HepG2 (cell line): ENCODE data around the gene C1orf159. TPM values are rescaled to one million over a fixed set of nuclear protein-coding genes. Genes with fewer than 3 reads are reported as not detected.

Experiments used
- HNRNPK ChIP-seq: fragments of 200-400 bp; formaldehyde crosslinking; IDR thresholded peaks from 2 replicates; pipeline ENCODE4 v1.6.1; 2018; ENCODE audit warnings: low read length, low read depth, moderate library complexity, mild to moderate bottlenecking; ENCODE audit not compliant: poor library complexity, severe bottlenecking
- LCORL ChIP-seq, 2 experiments: fragments of 450-650 bp in 1 of 2; sonication (generic) in 1 of 2; formaldehyde crosslinking in 1 of 2; IDR thresholded peaks; 2 replicates each; pipeline versions ENCODE4 v1.5.0 to v1.6.1; 2017 to 2020; ENCODE audit warnings: antibody characterized with exemption in 1 of 2, missing genetic modification reagents in 1 of 2
- MTA1 ChIP-seq: sonication (generic); formaldehyde crosslinking; IDR thresholded peaks from 2 replicates; pipeline ENCODE4 v1.4.0; 2020; ENCODE audit warnings: missing genetic modification reagents, mild to moderate bottlenecking, borderline replicate concordance
- MTERF4 ChIP-seq: sonication (generic); formaldehyde crosslinking; IDR thresholded peaks from 2 replicates; pipeline ENCODE4 v1.8.0; 2023; ENCODE audit warnings: mild to moderate bottlenecking, missing genetic modification reagents
- NFRKB ChIP-seq: fragments of 450-650 bp; IDR thresholded peaks from 2 replicates; pipeline ENCODE4 v1.6.1; 2017
- RNF219 ChIP-seq: sonication (generic); formaldehyde crosslinking; IDR thresholded peaks from 2 replicates; pipeline ENCODE4 v1.5.0; 2020; ENCODE audit warnings: mild to moderate bottlenecking, missing genetic modification reagents
- SMAD1 ChIP-seq: sonication (generic); formaldehyde crosslinking; IDR thresholded peaks from 2 replicates; pipeline ENCODE4 v1.4.0; 2020; ENCODE audit warnings: missing genetic modification reagents, low read depth, mild to moderate bottlenecking, borderline replicate concordance
- SMARCE1 ChIP-seq: fragments of 450-650 bp; IDR thresholded peaks from 2 replicates; pipeline ENCODE4 v1.6.1; 2017; ENCODE audit warnings: borderline replicate concordance
- TBX3 ChIP-seq: fragments of 450-650 bp; IDR thresholded peaks from 2 replicates; pipeline ENCODE4 v1.6.1; 2017; ENCODE audit warnings: antibody characterized with exemption, mild to moderate bottlenecking, inconsistent platforms, borderline replicate concordance
- ZFP41 ChIP-seq: sonication (generic); formaldehyde crosslinking; IDR thresholded peaks from 2 replicates; pipeline ENCODE4 v1.4.0; 2020; ENCODE audit warnings: mild to moderate bottlenecking, missing genetic modification reagents, borderline replicate concordance
- ZNF275 ChIP-seq: sonication (generic); formaldehyde crosslinking; IDR thresholded peaks from 2 replicates; pipeline ENCODE4 v1.8.0; 2022; ENCODE audit warnings: missing genetic modification reagents, mild to moderate bottlenecking, inconsistent platforms, borderline replicate concordance
- ZNF441 ChIP-seq: sonication (generic); formaldehyde crosslinking; IDR thresholded peaks from 2 replicates; pipeline ENCODE4 v1.7.0; 2021; ENCODE audit warnings: missing genetic modification reagents, borderline replicate concordance
- ZNF460 ChIP-seq: sonication (generic); formaldehyde crosslinking; IDR thresholded peaks from 2 replicates; pipeline ENCODE4 v1.5.1; 2020; ENCODE audit warnings: missing genetic modification reagents, mild to moderate bottlenecking, borderline replicate concordance
- ZNF7 ChIP-seq: IDR thresholded peaks from 2 replicates; pipeline ENCODE4 v1.6.1; 2016; ENCODE audit warnings: missing biosample characterization, missing genetic modification reagents
- ZNF777 ChIP-seq: sonication (generic); formaldehyde crosslinking; IDR thresholded peaks from 2 replicates; pipeline ENCODE4 v1.4.0; 2020; ENCODE audit warnings: missing genetic modification reagents
- polyA plus RNA-seq, 8 experiments: library from polyadenylated mRNA; depleted of rRNA in 3 of 8; stranded (reverse) in 7 of 8; unstranded in 1 of 8; fragments of >200 nt; fragmentation: Illumina TruSeq in 4 of 8; extraction: Trizol in 4 of 8; gene quantifications; 2 replicates each; pipeline versions ENCODE4 v1.2.1 to v1.2.3, GENCODE V29; 2011 to 2016; ENCODE audit warnings: low read depth in 4 of 8, missing spikeins in 1 of 8, mixed read lengths in 1 of 8; ENCODE audit not compliant: insufficient read depth in 1 of 8
- total RNA-seq, 5 experiments: library from RNA; depleted of rRNA; stranded (reverse); fragments of >200 nt; fragmentation: Illumina TruSeq; extraction: Trizol; gene quantifications; 2 replicates each; pipeline ENCODE4 v1.2.3, GENCODE V29; 2016; ENCODE audit warnings: low read depth in 1 of 5
- TF ChIP-seq, protein P1 (sequence below): sonication (generic); formaldehyde crosslinking; IDR thresholded peaks from 2 replicates; pipeline ENCODE4 v1.5.1; 2020; ENCODE audit warnings: mild to moderate bottlenecking, missing genetic modification reagents, moderate library complexity
- TF ChIP-seq, protein P2 (sequence below): sonication (generic); formaldehyde crosslinking; IDR thresholded peaks from 2 replicates; pipeline ENCODE4 v1.4.0; 2020; ENCODE audit warnings: missing genetic modification reagents

C1orf159 gene
- total and polyA plus RNA-seq, 2 of the 13 experiments (the other 11 are each of a cell fraction or from before 2014, with no cell fraction given): 3.8 to 6.7 TPM

DNA sequence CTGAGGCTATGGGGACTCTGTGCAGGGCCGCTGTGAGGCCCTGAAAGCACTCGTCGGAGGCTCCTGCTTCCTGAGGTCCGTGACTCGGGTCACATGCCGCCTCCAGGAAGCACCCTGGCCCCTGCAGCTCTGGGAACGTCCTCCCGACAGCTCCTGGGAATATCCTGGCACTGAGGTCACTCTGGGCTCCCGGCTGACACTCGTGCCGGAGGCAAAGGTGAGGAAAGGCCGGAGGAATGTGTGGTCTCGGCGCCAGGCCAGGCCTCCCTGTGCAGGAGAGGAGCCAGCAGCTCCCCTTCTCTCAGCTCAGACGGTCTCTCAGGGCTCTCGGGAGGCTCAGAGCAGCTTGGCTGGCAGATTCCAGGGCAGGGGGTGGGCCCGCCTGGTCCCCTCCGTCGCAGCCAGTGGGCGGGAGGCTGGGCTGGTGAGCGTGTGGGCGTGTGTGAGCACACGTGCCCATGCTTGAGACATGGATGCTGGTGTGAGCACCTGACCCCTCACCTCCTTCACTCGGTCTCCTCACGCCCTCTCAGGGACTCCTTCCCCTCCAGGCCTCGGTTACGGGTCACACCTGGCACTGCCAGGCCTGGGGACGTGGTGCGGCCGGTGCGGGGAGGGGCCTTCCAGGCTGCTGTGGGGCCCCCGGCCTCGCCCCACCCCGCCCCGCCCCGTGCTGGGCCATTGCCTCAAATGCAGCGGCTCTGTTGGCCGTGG is 36.3 kb downstream of the C1orf159 start (continued):
- TF ChIP-seq LCORL (IDR thresholded peaks at IDR 0.05): no peak
- TF ChIP-seq LCORL (CRISPR knock-in tag; IDR thresholded peaks at IDR 0.05): peak; percentile 44
- TF ChIP-seq, protein P1, sequence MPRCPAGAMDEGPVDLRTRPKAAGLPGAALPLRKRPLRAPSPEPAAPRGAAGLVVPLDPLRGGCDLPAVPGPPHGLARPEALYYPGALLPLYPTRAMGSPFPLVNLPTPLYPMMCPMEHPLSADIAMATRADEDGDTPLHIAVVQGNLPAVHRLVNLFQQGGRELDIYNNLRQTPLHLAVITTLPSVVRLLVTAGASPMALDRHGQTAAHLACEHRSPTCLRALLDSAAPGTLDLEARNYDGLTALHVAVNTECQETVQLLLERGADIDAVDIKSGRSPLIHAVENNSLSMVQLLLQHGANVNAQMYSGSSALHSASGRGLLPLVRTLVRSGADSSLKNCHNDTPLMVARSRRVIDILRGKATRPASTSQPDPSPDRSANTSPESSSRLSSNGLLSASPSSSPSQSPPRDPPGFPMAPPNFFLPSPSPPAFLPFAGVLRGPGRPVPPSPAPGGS (CRISPR knock-in tag): 0 out of 2 replicates have a peak, but pooled peaks have one; percentile 62
- TF ChIP-seq RNF219: no peak
- TF ChIP-seq TBX3: peak; percentile 30; the same call in 1 of the 2 replicates
- TF ChIP-seq MTERF4 (CRISPR knock-in tag): no peak
- TF ChIP-seq MTA1 (CRISPR knock-in tag): peak; percentile 21; the same call in 1 of the 2 replicates
- no peak for TF ChIP-seq SMAD1 (CRISPR knock-in tag)
- TF ChIP-seq HNRNPK: no peak
- TF ChIP-seq ZNF777 (CRISPR knock-in tag): peak; percentile 91
- no peak for TF ChIP-seq NFRKB
- TF ChIP-seq ZNF275 (CRISPR knock-in tag): 0 out of 2 replicates have a peak, but pooled peaks have one; percentile 25
- no peak for TF ChIP-seq ZNF460 (CRISPR knock-in tag)
- no peak for TF ChIP-seq SMARCE1
- no peak for TF ChIP-seq ZNF7
- TF ChIP-seq ZNF441 (CRISPR knock-in tag): no peak
- peak; percentile 38; the same call in 1 of the 2 replicates for TF ChIP-seq ZFP41 (CRISPR knock-in tag)
- TF ChIP-seq, protein P2, sequence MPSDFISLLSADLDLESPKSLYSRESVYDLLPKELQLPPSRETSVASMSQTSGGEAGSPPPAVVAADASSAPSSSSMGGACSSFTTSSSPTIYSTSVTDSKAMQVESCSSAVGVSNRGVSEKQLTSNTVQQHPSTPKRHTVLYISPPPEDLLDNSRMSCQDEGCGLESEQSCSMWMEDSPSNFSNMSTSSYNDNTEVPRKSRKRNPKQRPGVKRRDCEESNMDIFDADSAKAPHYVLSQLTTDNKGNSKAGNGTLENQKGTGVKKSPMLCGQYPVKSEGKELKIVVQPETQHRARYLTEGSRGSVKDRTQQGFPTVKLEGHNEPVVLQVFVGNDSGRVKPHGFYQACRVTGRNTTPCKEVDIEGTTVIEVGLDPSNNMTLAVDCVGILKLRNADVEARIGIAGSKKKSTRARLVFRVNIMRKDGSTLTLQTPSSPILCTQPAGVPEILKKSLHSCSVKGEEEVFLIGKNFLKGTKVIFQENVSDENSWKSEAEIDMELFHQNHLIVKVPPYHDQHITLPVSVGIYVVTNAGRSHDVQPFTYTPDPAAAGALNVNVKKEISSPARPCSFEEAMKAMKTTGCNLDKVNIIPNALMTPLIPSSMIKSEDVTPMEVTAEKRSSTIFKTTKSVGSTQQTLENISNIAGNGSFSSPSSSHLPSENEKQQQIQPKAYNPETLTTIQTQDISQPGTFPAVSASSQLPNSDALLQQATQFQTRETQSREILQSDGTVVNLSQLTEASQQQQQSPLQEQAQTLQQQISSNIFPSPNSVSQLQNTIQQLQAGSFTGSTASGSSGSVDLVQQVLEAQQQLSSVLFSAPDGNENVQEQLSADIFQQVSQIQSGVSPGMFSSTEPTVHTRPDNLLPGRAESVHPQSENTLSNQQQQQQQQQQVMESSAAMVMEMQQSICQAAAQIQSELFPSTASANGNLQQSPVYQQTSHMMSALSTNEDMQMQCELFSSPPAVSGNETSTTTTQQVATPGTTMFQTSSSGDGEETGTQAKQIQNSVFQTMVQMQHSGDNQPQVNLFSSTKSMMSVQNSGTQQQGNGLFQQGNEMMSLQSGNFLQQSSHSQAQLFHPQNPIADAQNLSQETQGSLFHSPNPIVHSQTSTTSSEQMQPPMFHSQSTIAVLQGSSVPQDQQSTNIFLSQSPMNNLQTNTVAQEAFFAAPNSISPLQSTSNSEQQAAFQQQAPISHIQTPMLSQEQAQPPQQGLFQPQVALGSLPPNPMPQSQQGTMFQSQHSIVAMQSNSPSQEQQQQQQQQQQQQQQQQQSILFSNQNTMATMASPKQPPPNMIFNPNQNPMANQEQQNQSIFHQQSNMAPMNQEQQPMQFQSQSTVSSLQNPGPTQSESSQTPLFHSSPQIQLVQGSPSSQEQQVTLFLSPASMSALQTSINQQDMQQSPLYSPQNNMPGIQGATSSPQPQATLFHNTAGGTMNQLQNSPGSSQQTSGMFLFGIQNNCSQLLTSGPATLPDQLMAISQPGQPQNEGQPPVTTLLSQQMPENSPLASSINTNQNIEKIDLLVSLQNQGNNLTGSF (CRISPR knock-in tag): no peak; the same call in 1 of the 2 replicates
